NCI-H2107 (cell line): Measurements from ENCODE around the gene TMEM80.
"Not testable (repeated sequence)": the region's sequence is repeated elsewhere in the genome, so short reads cannot be mapped to it uniquely, and the experiment has no call there.

Experiments used
- DNase-seq: peaks from one replicate; lab custom pipeline; 2025; lab: John Stamatoyannopoulos, UW

The TMEM80 gene

GRCh38 chr11:679271-680207 is 16.1 kb upstream of the TMEM80 start:
- no peak for DNase-seq

GRCh38 chr11:680476-680875 is 15.1 kb upstream of the TMEM80 start:
- no peak for DNase-seq

GRCh38 chr11:680970-681369 is 14.6 kb upstream of the TMEM80 start:
- no peak for DNase-seq

GRCh38 chr11:686451-687243 is 9.0 kb upstream of the TMEM80 start:
- DNase-seq = no peak

GRCh38 chr11:687751-688150 is 7.9 kb upstream of the TMEM80 start:
- DNase-seq = no peak

- no peak for DNase-seq
Measured at GRCh38 chr11:688681-689080, 6.9 kb upstream of the TMEM80 start.

GRCh38 chr11:689625-690024 is 6.0 kb upstream of the TMEM80 start:
- DNase-seq = no peak

GRCh38 chr11:690244-690643 is 5.4 kb upstream of the TMEM80 start:
- not testable (repeated sequence) for DNase-seq

- no peak for DNase-seq
Measured at GRCh38 chr11:690738-691633, 4.6 kb upstream of the TMEM80 start.

- no peak for DNase-seq
Measured at GRCh38 chr11:691710-692590, 3.7 kb upstream of the TMEM80 start.

GRCh38 chr11:692824-693414 is 2.7 kb upstream of the TMEM80 start:
- DNase-seq = peak; percentile 56

- DNase-seq = no peak
Measured at GRCh38 chr11:693415-693831, 2.2 kb upstream of the TMEM80 start.

GRCh38 chr11:693887-694562 is 1.6 kb upstream of the TMEM80 start:
- no peak for DNase-seq

GRCh38 chr11:694563-695287 is 891 bp upstream of the TMEM80 start, which contains the start of gene DEAF1:
TSS of gene DEAF1 (minus strand) at chr11:695222. CDS start at chr11:695047, 175 bp downstream.
- peak; percentile 94 for DNase-seq

GRCh38 chr11:695288-695537 is 403 bp upstream of the TMEM80 start:
- no peak for DNase-seq

- no peak for DNase-seq
Measured at GRCh38 chr11:696955-697491, 1.4 kb downstream of the TMEM80 start.

GRCh38 chr11:697811-698311 is 2.2 kb downstream of the TMEM80 start:
- no peak for DNase-seq

- no peak for DNase-seq
Measured at GRCh38 chr11:698493-699115, 3.0 kb downstream of the TMEM80 start.

- no peak for DNase-seq
Measured at GRCh38 chr11:699116-699508, 3.5 kb downstream of the TMEM80 start.
